Colonic mucosa (tissue), 4 donors: ENCODE data around the gene FGFR1OP2. TPM values are rescaled to one million over a fixed set of nuclear protein-coding genes. Genes with fewer than 3 reads are reported as not detected.

Experiments
- DNase-seq: peaks from one replicate; pipeline ENCODE4 v3.0.0-alpha.2; 2020
- H3K27ac ChIP-seq: fragments of 200-600 bp; one replicate; pipeline ENCODE4 v1.8.0; 2021
- H3K27me3 ChIP-seq: fragments of 200-600 bp; one replicate; pipeline ENCODE4 v1.8.0; 2021
- H3K36me3 ChIP-seq: fragments of 200-600 bp; one replicate; pipeline ENCODE4 v1.8.0; 2021
- H3K4me1 ChIP-seq: fragments of 200-600 bp; one replicate; pipeline ENCODE4 v1.8.0; 2021; ENCODE audit warnings: mild to moderate bottlenecking
- H3K4me3 ChIP-seq: fragments of 200-600 bp; one replicate; pipeline ENCODE4 v1.8.0; 2021
- H3K9ac ChIP-seq, 2 donors: one replicate each; pipeline ENCODE4 v1.7.0; 2013; ENCODE audit warnings: control low read depth in 2 of 2, low read depth in 2 of 2, low read length in 2 of 2
- H3K9me3 ChIP-seq: fragments of 200-600 bp; one replicate; pipeline ENCODE4 v1.8.0; 2021
- CTCF ChIP-seq: fragments of 200-600 bp; IDR thresholded peaks from one replicate; pipeline ENCODE4 v1.8.0; 2022; ENCODE audit warnings: antibody characterized with exemption, mild to moderate bottlenecking
- intact Hi-C: fragments of 100-400 bp; cut with DNase I; formaldehyde crosslinking; loops from one replicate; pipeline ENCODE4 v1.14.1; 2022
- total RNA-seq, 2 donors: library from RNA; stranded (reverse); fragmentation: NEBNext Ultra II Directional in 1 of 2; extraction: Animal tissue kit (Norgen Biotek cat#: 25700) in 1 of 2; gene quantifications; one replicate each; pipeline ENCODE4 v1.2.1, GENCODE V29; 2021
- donor health status: healthy.
- donor health status: DM: no; HTN: no; CAD: no.
- donor health status: DM: no; HTN: no; CAD: no.

The FGFR1OP2 gene
- total RNA-seq, 2 donors from 2014 or later: 26.4 to 31.1 TPM

- Histone ChIP-seq H3K27ac (no peak overlapping the region), H3K4me3 (no peak overlapping the region), H3K4me1 (peaks cover 8% of the 10 kb centered on the region), H3K36me3 (no peaks in the 10 kb centered on the region), H3K27me3 (no peaks in the 10 kb centered on the region), H3K9ac (peak overlapping the region in 1 of 2 donors; percentile 19), H3K9me3 (no peaks in the 10 kb centered on the region)
- no peak for TF ChIP-seq CTCF
- intact Hi-C loops: loop anchor here (5.0 to 10.0 kb wide), 2 partner anchors 70 to 158 kb away; no protein-coding TSS in a partner anchor
- DNase-seq: no peak
These were observed 74.1 kb downstream of the FGFR1OP2 start for GRCh38 chr12:27012239-27012981.

- Histone ChIP-seq H3K9ac (peak overlapping the region in 1 of 2 donors; percentile 95), H3K36me3 (no peaks in the 10 kb centered on the region), H3K4me3 (no peak overlapping the region), H3K27me3 (no peaks in the 10 kb centered on the region), H3K27ac (no peak overlapping the region), H3K4me1 (peaks cover 8% of the 10 kb centered on the region), H3K9me3 (no peaks in the 10 kb centered on the region)
- intact Hi-C loops: loop anchor here (5.0 to 10.0 kb wide), 2 partner anchors 71 to 158 kb away; no protein-coding TSS in a partner anchor
- no peak for TF ChIP-seq CTCF
- DNase-seq: no peak
These were observed 74.6 kb downstream of the FGFR1OP2 start for GRCh38 chr12:27012982-27013255.

GRCh38 chr12:27013611-27014084 is 75.4 kb downstream of the FGFR1OP2 start:
- Histone ChIP-seq H3K9me3 (no peaks in the 10 kb centered on the region), H3K36me3 (no peaks in the 10 kb centered on the region), H3K27me3 (no peaks in the 10 kb centered on the region), H3K4me1 (peaks cover 8% of the 10 kb centered on the region), H3K27ac (peak overlapping the region; percentile 90), H3K4me3 (peak overlapping the region; percentile 80), H3K9ac (peak overlapping the region; percentile 82 to 95)
- TF ChIP-seq CTCF: no peak
- intact Hi-C loops: loop anchor here (5.0 to 10.0 kb wide), 2 partner anchors 71 to 159 kb away; no protein-coding TSS in a partner anchor
- peak; percentile 52 for DNase-seq

GRCh38 chr12:27014085-27014858 is 76.0 kb downstream of the FGFR1OP2 start, which contains the start of gene TM7SF3:
TSS of gene TM7SF3 (minus strand) at chr12:27014384. CDS start at chr12:27014168, 216 bp downstream.
- intact Hi-C loops: loop anchor here (5.0 to 10.0 kb wide), 2 partner anchors 72 to 159 kb away; no protein-coding TSS in a partner anchor
- DNase-seq: peak; percentile 96
- Histone ChIP-seq H3K27ac (peak within 1 kb of the TSS; percentile 90), H3K36me3 (no peaks in the 10 kb centered on the region), H3K27me3 (no peaks in the 10 kb centered on the region), H3K9me3 (no peaks in the 10 kb centered on the region), H3K4me1 (peaks cover 8% of the 10 kb centered on the region), H3K4me3 (peak within 1 kb of the TSS; percentile 80), H3K9ac (peak within 1 kb of the TSS; percentile 82 to 95)
- TF ChIP-seq CTCF: peak; percentile 97
